H1 (cell line): Measurements from ENCODE around the gene OSCAR. TPM values are rescaled to one million over a fixed set of nuclear protein-coding genes. Genes with fewer than 3 reads are reported as not detected.

Source experiments
- CTCF ChIA-PET: fragments of 300-600 bp; sonication (Branson Sonifier 250); formaldehyde crosslinking; loops from one replicate; lab custom pipeline; 2021; ENCODE audit not compliant: partially characterized antibody; lab: Charles Lee
- POLR2A ChIA-PET: fragments of 300-600 bp; sonication (Branson Sonifier 250); formaldehyde crosslinking; loops from one replicate; lab custom pipeline; 2021; ENCODE audit warnings: inconsistent platforms; ENCODE audit not compliant: partially characterized antibody; lab: Charles Lee
- DNase-seq, 2 experiments: peaks; one replicate each; pipeline versions ENCODE4 v3.0.0 to v3.0.0-alpha.2; 2010 to 2022; ENCODE audit warnings: low spot score in 2 of 2, low read depth in 1 of 2, mixed read lengths in 1 of 2
- FAIRE-seq: peaks from 2 replicates; lab custom pipeline; 2011; peaks lifted over from hg19 to GRCh38; lab: Jason Lieb, UNC
- H2AFZ ChIP-seq: 2 replicates; pipeline ENCODE4 v1.8.1; 2012; ENCODE audit warnings: low read length, inconsistent platforms
- H2AK5ac ChIP-seq: 2 replicates; pipeline ENCODE4 v1.6.1; 2013; ENCODE audit warnings: low read depth, low read length
- H2BK120ac ChIP-seq: replicated peaks from 2 replicates; pipeline ENCODE3; 2013; ENCODE audit warnings: low read depth, low read length, inconsistent platforms
- H2BK12ac ChIP-seq: 2 replicates; pipeline ENCODE4 v1.6.1; 2013; ENCODE audit warnings: low read depth, low read length
- H2BK15ac ChIP-seq: 2 replicates; pipeline ENCODE4 v1.6.1; 2013; ENCODE audit warnings: low read length
- H2BK20ac ChIP-seq: 2 replicates; pipeline ENCODE4 v1.6.1; 2013; ENCODE audit warnings: low read length
- H2BK5ac ChIP-seq: 2 replicates; pipeline ENCODE4 v1.6.1; 2013; ENCODE audit warnings: low read depth, low read length
- H3K14ac ChIP-seq: 2 replicates; pipeline ENCODE4 v1.6.1; 2013; ENCODE audit warnings: inconsistent platforms; ENCODE audit not compliant: insufficient read length
- H3K18ac ChIP-seq: 2 replicates; pipeline ENCODE4 v1.6.1; 2013; ENCODE audit warnings: low read length; ENCODE audit errors: extremely low read depth
- H3K23ac ChIP-seq: 2 replicates; pipeline ENCODE4 v1.6.1; 2013; ENCODE audit warnings: inconsistent platforms; ENCODE audit not compliant: insufficient read length
- H3K23me2 ChIP-seq: 2 replicates; pipeline ENCODE4 v1.6.1; 2013; ENCODE audit warnings: low read depth, low read length
- H3K27ac ChIP-seq: 2 replicates; pipeline ENCODE4 v1.6.1; 2011; ENCODE audit warnings: low read depth, low read length, inconsistent platforms
- H3K27me3 ChIP-seq, 4 experiments: replicated peaks in 1 of 4; 1 replicate in 1 of 4; 2 replicates in 3 of 4; pipeline versions ENCODE4 v1.6.1 to v1.8.1; 2011 to 2013; ENCODE audit warnings: low read length in 3 of 4, mild to moderate bottlenecking in 3 of 4, inconsistent platforms in 2 of 4, mixed read lengths in 2 of 4, moderate library complexity in 1 of 4; ENCODE audit not compliant: control insufficient read depth in 3 of 4, insufficient read depth in 3 of 4; ENCODE audit errors: extremely low read depth in 1 of 4
- H3K36me3 ChIP-seq, 4 experiments: 2 replicates each; pipeline versions ENCODE4 v1.6.1 to v1.8.1; 2011 to 2013; ENCODE audit warnings: mild to moderate bottlenecking in 4 of 4, low read length in 3 of 4, moderate library complexity in 2 of 4, control low read depth in 1 of 4, inconsistent platforms in 1 of 4; ENCODE audit not compliant: insufficient read depth in 4 of 4, control insufficient read depth in 2 of 4
- H3K4ac ChIP-seq: replicated peaks from 2 replicates; pipeline ENCODE3; 2013; ENCODE audit warnings: low read length, low read depth, mixed read lengths, inconsistent platforms; ENCODE audit not compliant: insufficient read length
- H3K4me1 ChIP-seq, 4 experiments: replicated peaks in 1 of 4; 1 replicate in 1 of 4; 2 replicates in 3 of 4; pipeline versions ENCODE4 v1.6.1 to v1.8.1; 2011 to 2013; ENCODE audit warnings: low read length in 3 of 4, inconsistent platforms in 2 of 4, mixed read lengths in 1 of 4; ENCODE audit not compliant: insufficient read depth in 4 of 4, control insufficient read depth in 3 of 4
- H3K4me2 ChIP-seq, 2 experiments: 2 replicates each; pipeline versions ENCODE4 v1.6.1 to v1.8.1; 2011 to 2013; ENCODE audit warnings: low read depth in 2 of 2, low read length in 2 of 2, control low read depth in 1 of 2, inconsistent platforms in 1 of 2, mild to moderate bottlenecking in 1 of 2; ENCODE audit not compliant: insufficient read depth in 1 of 2
- H3K4me3 ChIP-seq, 4 experiments: fragments of 200-600, 300-600 bp in 1 of 4; sonication (generic), shearing (Covaris generic), sonication (Bioruptor Twin) in 1 of 4; 2 replicates each; pipeline versions ENCODE4 v1.5.1 to v1.8.1; 2011 to 2016; ENCODE audit warnings: low read length in 4 of 4, low read depth in 3 of 4, control low read depth in 2 of 4, inconsistent platforms in 2 of 4, mild to moderate bottlenecking in 2 of 4, mixed read lengths in 1 of 4, moderate library complexity in 1 of 4; ENCODE audit not compliant: insufficient read depth in 2 of 4; ENCODE audit errors: extremely low read depth in 1 of 4
- H3K56ac ChIP-seq: replicated peaks from 2 replicates; pipeline ENCODE3; 2013; ENCODE audit warnings: low read depth, mild to moderate bottlenecking, mixed read lengths, low read length, inconsistent platforms; ENCODE audit not compliant: insufficient read length
- H3K79me1 ChIP-seq: 2 replicates; pipeline ENCODE4 v1.6.1; 2013; ENCODE audit warnings: low read depth, low read length, control low read depth
- H3K79me2 ChIP-seq, 2 experiments: 2 replicates each; pipeline versions ENCODE4 v1.6.1 to v1.8.1; 2012 to 2013; ENCODE audit warnings: low read length in 2 of 2, mild to moderate bottlenecking in 2 of 2, inconsistent platforms in 1 of 2; ENCODE audit not compliant: insufficient read depth in 2 of 2, control insufficient read depth in 1 of 2
- H3K9ac ChIP-seq, 4 experiments: replicated peaks in 1 of 4; 1 replicate in 1 of 4; 2 replicates in 3 of 4; pipeline versions ENCODE4 v1.6.1 to v1.8.1; 2011 to 2013; ENCODE audit warnings: low read depth in 3 of 4, low read length in 3 of 4, control low read depth in 2 of 4, mild to moderate bottlenecking in 2 of 4, moderate library complexity in 2 of 4, inconsistent platforms in 1 of 4; ENCODE audit errors: extremely low read depth in 1 of 4
- H3K9me3 ChIP-seq, 2 experiments: 2 replicates each; pipeline versions ENCODE4 v1.6.1 to v1.8.1; 2012 to 2013; ENCODE audit warnings: mild to moderate bottlenecking in 2 of 2, moderate library complexity in 2 of 2, control low read depth in 1 of 2, inconsistent platforms in 1 of 2, low read depth in 1 of 2, low read length in 1 of 2, mixed read lengths in 1 of 2; ENCODE audit not compliant: insufficient read depth in 2 of 2
- H4K20me1 ChIP-seq, 2 experiments: replicated peaks in 1 of 2; 2 replicates each; pipeline versions ENCODE3 to v1.8.1; 2011 to 2013; ENCODE audit warnings: inconsistent platforms in 2 of 2, low read length in 2 of 2, mild to moderate bottlenecking in 1 of 2; ENCODE audit not compliant: insufficient read depth in 2 of 2, control insufficient read depth in 1 of 2
- H4K5ac ChIP-seq: 2 replicates; pipeline ENCODE4 v1.6.1; 2013; ENCODE audit warnings: low read length, low read depth, mixed read lengths, inconsistent platforms; ENCODE audit not compliant: insufficient read length
- H4K8ac ChIP-seq: 2 replicates; pipeline ENCODE4 v1.8.0; 2013; ENCODE audit warnings: mild to moderate bottlenecking, moderate library complexity, low read length, inconsistent platforms; ENCODE audit not compliant: insufficient read depth; ENCODE audit errors: extremely low read depth
- H4K91ac ChIP-seq: replicated peaks from 2 replicates; pipeline ENCODE3; 2013; ENCODE audit warnings: low read length, mixed read lengths, inconsistent platforms; ENCODE audit not compliant: insufficient read length
- BACH1 ChIP-seq: IDR thresholded peaks from 2 replicates; pipeline ENCODE4 v1.6.1; 2012; ENCODE audit warnings: low read length, improper control_type of control experiment
- BRCA1 ChIP-seq: IDR thresholded peaks from 2 replicates; pipeline ENCODE4 v1.6.1; 2012; ENCODE audit warnings: low read depth, low read length, improper control_type of control experiment
- CBX5 ChIP-seq: fragments of 300-800, 300-1000 bp; sonication (generic); IDR thresholded peaks from 2 replicates; pipeline ENCODE4 v1.7.1; 2016; ENCODE audit warnings: antibody characterized with exemption, low read length, low read depth
- E2F6 ChIP-seq: IDR thresholded peaks from 2 replicates; pipeline ENCODE4 v1.6.1; 2012; ENCODE audit warnings: inconsistent platforms
- KDM4A ChIP-seq: IDR thresholded peaks from one replicate; pipeline ENCODE4 v1.7.1; 2012; ENCODE audit warnings: low read depth, mild to moderate bottlenecking, moderate library complexity, low read length, inconsistent platforms; ENCODE audit not compliant: severe bottlenecking
- RBBP5 ChIP-seq: IDR thresholded peaks from 2 replicates; pipeline ENCODE4 v1.7.1; 2012; ENCODE audit warnings: low read depth, mild to moderate bottlenecking, inconsistent platforms, low read length, moderate library complexity, borderline replicate concordance
- RFX5 ChIP-seq: IDR thresholded peaks from 2 replicates; pipeline ENCODE4 v1.6.1; 2011; ENCODE audit warnings: low read depth, low read length, improper control_type of control experiment, borderline replicate concordance
- SAP30 ChIP-seq: fragments of 300-600 bp; sonication (generic); IDR thresholded peaks from 2 replicates; pipeline ENCODE4 v1.7.1; 2012; ENCODE audit warnings: low read length, moderate library complexity, mild to moderate bottlenecking, inconsistent platforms; ENCODE audit not compliant: insufficient read depth, insufficient replicate concordance
- SIN3A ChIP-seq, 2 experiments: IDR thresholded peaks in 1 of 2; conservative IDR thresholded peaks in 1 of 2; 2 replicates each; pipeline ENCODE4 v1.6.1; 2011 to 2012; ENCODE audit warnings: low read length in 2 of 2, improper control_type of control experiment in 1 of 2, low read depth in 1 of 2, mild to moderate bottlenecking in 1 of 2
- SP2 ChIP-seq: IDR thresholded peaks from 2 replicates; pipeline ENCODE4 v1.6.1; 2012; ENCODE audit warnings: mild to moderate bottlenecking, low read length, inconsistent platforms
- SRF ChIP-seq: IDR thresholded peaks from 2 replicates; pipeline ENCODE4 v1.6.1; 2011; ENCODE audit warnings: mild to moderate bottlenecking, low read depth, low read length, moderate library complexity
- SUZ12 ChIP-seq: fragments of 200-600 bp; sonication (generic); IDR thresholded peaks from 2 replicates; pipeline ENCODE4 v1.6.1; 2012; ENCODE audit warnings: mild to moderate bottlenecking, inconsistent platforms, low read length, moderate library complexity, mixed read lengths
- WGBS, 2 experiments: shearing (Covaris generic) in 1 of 2; methylation state at CpG; one replicate each; pipeline versions ENCODE4 v1.1.6 to v1.1.7; 2013 to 2015; ENCODE audit warnings: low lambda C conversion rate in 2 of 2, mixed read lengths in 2 of 2, inconsistent platforms in 1 of 2, low coverage in 1 of 2, missing lambda C conversion rate in 1 of 2; ENCODE audit not compliant: insufficient replicate concordance in 2 of 2, insufficient coverage in 1 of 2, insufficient read length in 1 of 2; ENCODE audit errors: extremely low coverage in 1 of 2, missing lambda C conversion rate in 1 of 2; 5-methylcytosine and 5-hydroxymethylcytosine counted together
- polyA plus RNA-seq, 7 experiments: library from polyadenylated mRNA; depleted of rRNA in 3 of 7; stranded (reverse) in 5 of 7; unstranded in 2 of 7; fragments of >200 nt in 5 of 7; fragments of 200-250 nt in 2 of 7; gene quantifications; 1 replicate in 5 of 7; 2 replicates in 1 of 7; 4 replicates in 1 of 7; pipeline versions ENCODE4 v1.2.1 to v1.2.3, GENCODE V29; 2011 to 2013; ENCODE audit warnings: missing spikeins in 2 of 7, mixed read lengths in 2 of 7
- total RNA-seq: library from RNA; stranded (reverse); fragmentation: NEBNext Ultra II Directional; extraction: Animal tissue kit (Norgen Biotek cat#: 25700); gene quantifications from 2 replicates; pipeline ENCODE4 v1.2.1, GENCODE V29; 2021

The OSCAR gene
- total and polyA plus RNA-seq, 2 of the 8 experiments (the other 6 are each of a cell fraction or from before 2014, with no cell fraction given): 1.1 TPM

- no peaks in the 10 kb centered on the region for H4K20me1 ChIP-seq
- H3K36me3 ChIP-seq: no peaks in the 10 kb centered on the region
- no peak overlapping the region for H3K9ac ChIP-seq
- H3K4me3 ChIP-seq: no peak overlapping the region
- H3K23ac ChIP-seq: no peak overlapping the region
- no peak overlapping the region for H2BK120ac ChIP-seq
- H3K4me2 ChIP-seq: no peak overlapping the region
- no peak overlapping the region for H3K18ac ChIP-seq
- H3K4me1 ChIP-seq: no peaks in the 10 kb centered on the region
- CTCF ChIA-PET: no interaction called here
- H3K79me1 ChIP-seq: no peaks in the 10 kb centered on the region
- H3K79me2 ChIP-seq: no peaks in the 10 kb centered on the region
- no peak overlapping the region for H4K8ac ChIP-seq
- no peak overlapping the region for H2AK5ac ChIP-seq
- H3K9me3 ChIP-seq: no peaks in the 10 kb centered on the region
- no peak overlapping the region for H2BK12ac ChIP-seq
- POLR2A ChIA-PET: no interaction called here
- FAIRE-seq (no peak), DNase-seq (no peak)
- H2BK5ac ChIP-seq: no peak overlapping the region
- TF ChIP-seq SAP30: no peak
- TF ChIP-seq CBX5: no peak
- no peak for TF ChIP-seq E2F6
- TF ChIP-seq SUZ12: no peak
- no peak for TF ChIP-seq RFX5
- TF ChIP-seq BRCA1: no peak
- TF ChIP-seq RBBP5: no peak
- no peak for TF ChIP-seq KDM4A
- no peak for TF ChIP-seq SP2
- TF ChIP-seq SRF: no peak
- no peak for TF ChIP-seq SIN3A (conservative IDR thresholded peaks at IDR 0.05 in 1 of 2, IDR thresholded peaks at IDR 0.05 in 1 of 2; ENCODE audit: low read depth in 1 of 2, low read length in 2 of 2)
- TF ChIP-seq BACH1: no peak
- H3K23me2 ChIP-seq: no peaks in the 10 kb centered on the region
- H3K56ac ChIP-seq: no peak overlapping the region
- WGBS, 2 experiments: 92% methylated on average over 9 of the region's 9 CpGs; no CpG with 5 or more reads in 1 of the 2 experiments
- no peak overlapping the region for H2BK15ac ChIP-seq
- H2BK20ac ChIP-seq: no peak overlapping the region
- H2AFZ ChIP-seq: no peak overlapping the region
- H4K91ac ChIP-seq: no peak overlapping the region
- no peak overlapping the region for H3K14ac ChIP-seq
- H3K27ac ChIP-seq: no peak overlapping the region
- no peaks in the 10 kb centered on the region; a peak in 1 of 7 replicates for H3K27me3 ChIP-seq
- no peak overlapping the region for H4K5ac ChIP-seq
- no peak overlapping the region for H3K4ac ChIP-seq
These were observed 25.8 kb downstream of the OSCAR start for GRCh38 chr19:54074851-54075250.
